HEK293T (cell line): ENCODE results near the gene MGAT5.

Experiments used
- CTCF ChIA-PET: fragments of 350-600 bp; formaldehyde crosslinking; extraction: SDS; loops from one replicate; lab custom pipeline; 2021; ENCODE audit warnings: antibody characterized with exemption, inconsistent platforms; lab: Yijun Ruan, JAX
- POLR2A ChIA-PET: fragments of 350-600 bp; formaldehyde crosslinking; extraction: SDS; loops from one replicate; lab custom pipeline; 2020; ENCODE audit warnings: antibody characterized with exemption, inconsistent platforms; lab: Yijun Ruan, JAX
- DNase-seq: peaks from one replicate; pipeline ENCODE4 v3.0.0; 2012; ENCODE audit warnings: mixed read lengths; ENCODE audit errors: extremely low spot score
- ARNT ChIP-seq: fragments of 450-650 bp; IDR thresholded peaks from 2 replicates; pipeline ENCODE4 v1.6.1; 2017; ENCODE audit warnings: mild to moderate bottlenecking
- BHLHE40 ChIP-seq: fragments of 450-650 bp; IDR thresholded peaks from 2 replicates; pipeline ENCODE4 v1.6.1; 2016; ENCODE audit warnings: mild to moderate bottlenecking, moderate library complexity, borderline replicate concordance
- CTBP1 ChIP-seq: fragments of 450-650 bp; IDR thresholded peaks from 2 replicates; pipeline ENCODE4 v1.6.1; 2016; ENCODE audit warnings: borderline replicate concordance
- ELF4 ChIP-seq: fragments of 450-650 bp; IDR thresholded peaks from 2 replicates; pipeline ENCODE4 v1.6.1; 2017; ENCODE audit warnings: antibody characterized with exemption
- FOXA1 ChIP-seq: fragments of 450-650 bp; IDR thresholded peaks from 2 replicates; pipeline ENCODE4 v1.6.1; 2016; ENCODE audit warnings: mild to moderate bottlenecking
- FOXK2 ChIP-seq: fragments of 450-650 bp; IDR thresholded peaks from 2 replicates; pipeline ENCODE4 v1.6.1; 2016; ENCODE audit warnings: mild to moderate bottlenecking
- FOXM1 ChIP-seq: fragments of 450-650 bp; IDR thresholded peaks from 2 replicates; pipeline ENCODE4 v1.6.1; 2017; ENCODE audit warnings: mild to moderate bottlenecking, borderline replicate concordance
- HDGF ChIP-seq: fragments of 450-650 bp; IDR thresholded peaks from 2 replicates; pipeline ENCODE4 v1.6.1; 2017; ENCODE audit warnings: antibody characterized with exemption, borderline replicate concordance
- L3MBTL2 ChIP-seq: fragments of 450-650 bp; conservative IDR thresholded peaks from 2 replicates; pipeline ENCODE4 v1.6.1; 2016; ENCODE audit warnings: mild to moderate bottlenecking
- LEF1 ChIP-seq: fragments of 450-650 bp; IDR thresholded peaks from 2 replicates; pipeline ENCODE4 v1.6.1; 2017; ENCODE audit warnings: mild to moderate bottlenecking, borderline replicate concordance
- NFRKB ChIP-seq: fragments of 450-650 bp; IDR thresholded peaks from 2 replicates; pipeline ENCODE4 v1.6.1; 2016; ENCODE audit warnings: mild to moderate bottlenecking, moderate library complexity
- SP1 ChIP-seq: fragments of 450-650 bp; IDR thresholded peaks from 2 replicates; pipeline ENCODE4 v1.6.1; 2017
- SUZ12 ChIP-seq: fragments of 450-650 bp; IDR thresholded peaks from 2 replicates; pipeline ENCODE4 v1.6.1; 2016; ENCODE audit warnings: mild to moderate bottlenecking
- TARDBP ChIP-seq: fragments of 450-650 bp; IDR thresholded peaks from 2 replicates; pipeline ENCODE4 v1.6.1; 2016
- ZNF384 ChIP-seq: fragments of 450-650 bp; IDR thresholded peaks from 2 replicates; pipeline ENCODE4 v1.6.1; 2016
- TF ChIP-seq, protein P1 (sequence below): fragments of 450-650 bp; IDR thresholded peaks from 2 replicates; pipeline ENCODE4 v1.6.1; 2016

Gene MGAT5

GRCh38 chr2:134491771-134492441, 238.0 kb downstream of the MGAT5 start:
- POLR2A ChIA-PET = no interaction called here
- DNase-seq = no peak
- no peak for TF ChIP-seq FOXM1
- TF ChIP-seq L3MBTL2 = no peak
- no peak for TF ChIP-seq BHLHE40
- no peak for TF ChIP-seq FOXK2
- no peak for TF ChIP-seq TARDBP
- no peak for TF ChIP-seq CTBP1
- no peak for TF ChIP-seq NFRKB
- no peak for TF ChIP-seq FOXA1
- TF ChIP-seq, protein P1, sequence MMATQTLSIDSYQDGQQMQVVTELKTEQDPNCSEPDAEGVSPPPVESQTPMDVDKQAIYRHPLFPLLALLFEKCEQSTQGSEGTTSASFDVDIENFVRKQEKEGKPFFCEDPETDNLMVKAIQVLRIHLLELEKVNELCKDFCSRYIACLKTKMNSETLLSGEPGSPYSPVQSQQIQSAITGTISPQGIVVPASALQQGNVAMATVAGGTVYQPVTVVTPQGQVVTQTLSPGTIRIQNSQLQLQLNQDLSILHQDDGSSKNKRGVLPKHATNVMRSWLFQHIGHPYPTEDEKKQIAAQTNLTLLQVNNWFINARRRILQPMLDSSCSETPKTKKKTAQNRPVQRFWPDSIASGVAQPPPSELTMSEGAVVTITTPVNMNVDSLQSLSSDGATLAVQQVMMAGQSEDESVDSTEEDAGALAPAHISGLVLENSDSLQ = no peak
- TF ChIP-seq HDGF = no peak
- no peak for TF ChIP-seq SUZ12
- TF ChIP-seq ZNF384 = no peak
- no peak for TF ChIP-seq ARNT
- TF ChIP-seq SP1 = no peak
- TF ChIP-seq LEF1 = no peak
- no peak for TF ChIP-seq ELF4
- CTCF ChIA-PET = interaction anchor here (0.6 kb wide), 1 partner anchor 214 kb away, joined by 4 read pairs; no protein-coding TSS in a partner anchor

- ChIA-PET CTCF (no interaction called here), POLR2A (no interaction called here)
- no peak for TF ChIP-seq NFRKB
- TF ChIP-seq TARDBP = no peak
- TF ChIP-seq BHLHE40 = no peak
- no peak for TF ChIP-seq ARNT
- TF ChIP-seq FOXK2 = no peak
- no peak for TF ChIP-seq FOXA1
- no peak for TF ChIP-seq CTBP1
- TF ChIP-seq, protein P1 = no peak
- TF ChIP-seq ELF4 = no peak
- no peak for TF ChIP-seq HDGF
- TF ChIP-seq FOXM1 = no peak
- TF ChIP-seq SP1 = no peak
- TF ChIP-seq LEF1 = no peak
- TF ChIP-seq L3MBTL2 = no peak
- no peak for TF ChIP-seq SUZ12
- no peak for TF ChIP-seq ZNF384
- no peak for DNase-seq
Measured at GRCh38 chr2:134493797-134494196, 239.9 kb downstream of the MGAT5 start.

- no peak for DNase-seq
- no peak for TF ChIP-seq L3MBTL2
- no peak for TF ChIP-seq FOXK2
- TF ChIP-seq, protein P1 = no peak
- no peak for TF ChIP-seq BHLHE40
- TF ChIP-seq ZNF384 = no peak
- ChIA-PET POLR2A (no interaction called here), CTCF (interaction anchor here (0.6 kb wide), 1 partner anchor 1913 kb away, joined by 6 read pairs; no protein-coding TSS in a partner anchor)
Measured at GRCh38 chr2:134498654-134499053, 244.8 kb downstream of the MGAT5 start.

DNA sequence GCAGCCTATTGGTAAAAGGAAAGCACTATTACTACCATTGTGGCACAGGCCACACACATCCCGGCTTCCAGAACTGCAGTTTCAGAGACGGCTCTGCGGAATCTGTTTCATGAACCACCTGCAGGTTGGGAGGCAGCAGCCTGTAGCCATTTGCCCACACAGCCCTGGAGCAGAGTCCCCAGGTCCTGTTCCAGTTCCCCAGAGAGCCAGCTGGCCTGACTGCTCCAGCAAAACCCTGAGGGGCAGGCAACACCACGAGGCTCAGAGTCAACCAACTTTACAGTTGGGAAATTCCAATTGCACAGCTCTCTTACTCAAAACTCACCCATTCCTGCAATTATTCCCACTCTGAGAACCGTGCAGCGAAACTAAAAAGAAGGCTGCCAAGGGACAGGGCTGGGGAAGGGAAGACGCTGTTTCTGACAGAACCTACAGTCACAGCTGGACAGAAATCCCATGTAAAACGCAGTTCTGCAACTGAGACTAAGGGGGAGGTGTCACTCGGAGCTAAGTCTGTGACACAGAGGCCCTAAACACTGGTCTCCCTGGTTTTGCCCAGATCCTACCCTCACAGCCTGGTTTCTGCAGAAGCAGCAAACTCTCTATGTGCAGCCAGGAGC, 245.5 kb downstream of the MGAT5 start:
- ChIA-PET POLR2A (no interaction called here), CTCF (interaction anchor here (0.6 kb wide), 1 partner anchor 1913 kb away, joined by 6 read pairs; no protein-coding TSS in a partner anchor)
- TF ChIP-seq L3MBTL2 = no peak
- no peak for TF ChIP-seq SUZ12
- no peak for TF ChIP-seq ARNT
- no peak for TF ChIP-seq HDGF
- TF ChIP-seq CTBP1 = no peak
- no peak for TF ChIP-seq LEF1
- no peak for TF ChIP-seq FOXK2
- no peak for TF ChIP-seq FOXA1
- DNase-seq = no peak

GRCh38 chr2:134500211-134500935, 246.5 kb downstream of the MGAT5 start:
- ChIA-PET CTCF (no interaction called here), POLR2A (no interaction called here)
- TF ChIP-seq TARDBP = no peak
- no peak for TF ChIP-seq SUZ12
- TF ChIP-seq FOXM1 = no peak
- TF ChIP-seq LEF1 = no peak
- TF ChIP-seq HDGF = no peak
- TF ChIP-seq BHLHE40 = no peak
- TF ChIP-seq, protein P1 = no peak
- TF ChIP-seq FOXK2 = no peak
- TF ChIP-seq ELF4 = no peak
- TF ChIP-seq NFRKB = no peak
- TF ChIP-seq SP1 = no peak
- TF ChIP-seq ARNT = no peak
- TF ChIP-seq L3MBTL2 = no peak
- TF ChIP-seq CTBP1 = no peak
- no peak for TF ChIP-seq ZNF384
- no peak for TF ChIP-seq FOXA1
- no peak for DNase-seq
